ENCODE data around the gene ZNF521.

Gene ZNF521

DNA sequence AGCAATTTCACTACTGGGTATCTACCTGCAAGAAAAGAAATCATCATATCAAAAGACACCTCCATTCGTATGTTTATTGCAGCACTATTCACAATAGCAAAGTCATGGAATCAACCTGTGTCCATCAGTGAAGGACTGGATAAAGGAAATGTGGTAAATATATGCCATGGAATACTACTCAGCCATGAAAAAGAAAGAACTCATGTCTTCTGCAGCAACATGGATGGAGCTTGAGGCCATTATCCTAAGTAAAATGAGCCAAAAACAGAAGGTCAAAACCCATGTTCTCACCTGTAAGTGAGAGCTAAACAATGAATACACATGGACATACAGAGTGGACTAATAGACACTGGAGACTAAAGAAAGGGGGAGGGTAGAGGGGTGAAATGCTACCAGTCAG lies 322.2 kb downstream of the ZNF521 start:
- no peak for DNase-seq (ENCODE audit: low read depth)

- DNase-seq (ENCODE audit: low read depth): no peak
Observed at GRCh38 chr18:25019931-25020330, 332.0 kb downstream of the ZNF521 start.

- DNase-seq (ENCODE audit: low read depth): no peak
Observed at GRCh38 chr18:25019086-25019860, 332.7 kb downstream of the ZNF521 start.

DNA sequence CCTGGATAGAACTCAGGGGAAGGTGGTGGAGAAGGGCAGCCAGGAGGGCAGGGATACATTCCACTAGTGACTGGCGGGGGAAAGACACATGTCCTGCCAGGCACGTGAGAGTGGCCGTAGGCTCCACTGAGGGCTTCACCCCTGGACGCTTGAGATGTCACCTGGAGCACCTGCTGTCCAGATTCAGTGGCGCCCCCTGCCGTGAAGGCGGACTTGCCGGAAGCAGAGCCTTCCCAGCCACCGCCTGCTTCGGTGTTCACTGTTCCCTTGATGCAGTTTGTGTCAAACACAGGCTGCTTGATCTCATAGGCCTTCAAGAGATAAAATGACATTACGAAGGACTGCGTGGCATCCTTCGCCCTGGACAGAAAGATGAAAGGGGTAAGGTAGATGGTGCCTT lies 335.3 kb downstream of the ZNF521 start:
- no peak for DNase-seq (ENCODE audit: low read depth)

- no peak for DNase-seq (ENCODE audit: low read depth)
Observed at GRCh38 chr18:25016181-25016580, 335.8 kb downstream of the ZNF521 start.
